Chondrocyte (in vitro differentiated cells): ENCODE data around the gene LVRN. TPM values are rescaled to one million over a fixed set of nuclear protein-coding genes. Genes with fewer than 3 reads are reported as not detected.
A peak's percentile ranks its signal among the peaks of the same experiment; 100 is the strongest.

ENCODE experiments used
- DNase-seq: peaks from one replicate; pipeline ENCODE4 v3.0.0; 2021; ENCODE audit warnings: mixed read lengths, low spot score
- H3K27ac Mint-ChIP-seq: one replicate; pipeline ENCODE4 v1.8.0; 2021; ENCODE audit warnings: mild to moderate bottlenecking, moderate library complexity, mixed read lengths; ENCODE audit not compliant: unreplicated experiment
- H3K27me3 Mint-ChIP-seq: 2 replicates; pipeline ENCODE4 v1.8.0; 2021; ENCODE audit warnings: low read depth, mixed read lengths
- H3K36me3 Mint-ChIP-seq: 2 replicates; pipeline ENCODE4 v1.8.0; 2021; ENCODE audit warnings: low read depth, mixed read lengths
- H3K4me1 Mint-ChIP-seq: 2 replicates; pipeline ENCODE4 v1.8.0; 2021; ENCODE audit warnings: low read depth, mild to moderate bottlenecking, mixed read lengths
- H3K4me3 Mint-ChIP-seq: one replicate; pipeline ENCODE4 v1.8.0; 2021; ENCODE audit warnings: mild to moderate bottlenecking, moderate library complexity, mixed read lengths; ENCODE audit not compliant: unreplicated experiment
- H3K9me3 Mint-ChIP-seq: 2 replicates; pipeline ENCODE4 v1.8.0; 2021; ENCODE audit warnings: low read depth, mixed read lengths
- CTCF ChIP-seq: fragments of 200-600 bp; sonication (generic); IDR thresholded peaks from 2 replicates; pipeline ENCODE4 v1.5.0; 2021; ENCODE audit warnings: antibody characterized with exemption, mild to moderate bottlenecking, moderate library complexity
- total RNA-seq: library from RNA; stranded (reverse); gene quantifications from 3 replicates; pipeline ENCODE4 v1.2.1, GENCODE V29; 2021

The LVRN gene
- total RNA-seq, 1 donor from 2014 or later: 0.62 TPM

GRCh38 chr5:116058346-116058936 lies 96.2 kb downstream of the LVRN start:
- H3K27ac Mint-ChIP-seq: no peak overlapping the region
- DNase-seq: no peak
- no peak overlapping the region for H3K4me3 Mint-ChIP-seq
- no peak for TF ChIP-seq CTCF
- no peaks in the 10 kb centered on the region for H3K4me1 Mint-ChIP-seq
- H3K27me3 Mint-ChIP-seq: peaks cover 20% of the 10 kb centered on the region
- H3K36me3 Mint-ChIP-seq: no peaks in the 10 kb centered on the region
- no peaks in the 10 kb centered on the region for H3K9me3 Mint-ChIP-seq

- no peaks in the 10 kb centered on the region for H3K4me1 Mint-ChIP-seq
- peak; percentile 35 for TF ChIP-seq CTCF
- no peaks in the 10 kb centered on the region for H3K9me3 Mint-ChIP-seq
- H3K27me3 Mint-ChIP-seq: peaks cover 28% of the 10 kb centered on the region
- H3K4me3 Mint-ChIP-seq: no peak overlapping the region
- no peaks in the 10 kb centered on the region for H3K36me3 Mint-ChIP-seq
- DNase-seq: no peak
- H3K27ac Mint-ChIP-seq: no peak overlapping the region
These were observed 100.1 kb downstream of the LVRN start for GRCh38 chr5:116062352-116062751.

GRCh38 chr5:116063950-116064349 lies 101.7 kb downstream of the LVRN start:
- Mint-ChIP-seq H3K36me3 (no peaks in the 10 kb centered on the region), H3K27me3 (peaks cover 13% of the 10 kb centered on the region), H3K27ac (no peak overlapping the region), H3K4me3 (no peak overlapping the region), H3K9me3 (no peaks in the 10 kb centered on the region), H3K4me1 (no peaks in the 10 kb centered on the region)
- DNase-seq: no peak
- TF ChIP-seq CTCF: no peak

- Mint-ChIP-seq H3K9me3 (no peaks in the 10 kb centered on the region), H3K4me1 (no peaks in the 10 kb centered on the region), H3K4me3 (no peak overlapping the region), H3K27me3 (peaks cover 11% of the 10 kb centered on the region), H3K27ac (no peak overlapping the region), H3K36me3 (no peaks in the 10 kb centered on the region)
- peak; percentile 98 for TF ChIP-seq CTCF
- no peak for DNase-seq
These were observed 105.9 kb downstream of the LVRN start for GRCh38 chr5:116068028-116068632.

- no peak overlapping the region for H3K4me3 Mint-ChIP-seq
- no peak overlapping the region for H3K27ac Mint-ChIP-seq
- H3K9me3 Mint-ChIP-seq: no peaks in the 10 kb centered on the region
- no peaks in the 10 kb centered on the region for H3K36me3 Mint-ChIP-seq
- no peaks in the 10 kb centered on the region for H3K4me1 Mint-ChIP-seq
- peaks cover 7% of the 10 kb centered on the region for H3K27me3 Mint-ChIP-seq
- no peak for DNase-seq
- TF ChIP-seq CTCF: no peak
These were observed 108.9 kb downstream of the LVRN start for GRCh38 chr5:116071211-116071610.
